ENCODE results near the gene ATP6V1F. TPM values are rescaled to one million over a fixed set of nuclear protein-coding genes. Genes with fewer than 3 reads are reported as not detected.

ATP6V1F gene
- total and polyA plus RNA-seq, 2 donors (not counting 1 experiment from before 2014, with no cell fraction given): 124 to 167 TPM

DNA sequence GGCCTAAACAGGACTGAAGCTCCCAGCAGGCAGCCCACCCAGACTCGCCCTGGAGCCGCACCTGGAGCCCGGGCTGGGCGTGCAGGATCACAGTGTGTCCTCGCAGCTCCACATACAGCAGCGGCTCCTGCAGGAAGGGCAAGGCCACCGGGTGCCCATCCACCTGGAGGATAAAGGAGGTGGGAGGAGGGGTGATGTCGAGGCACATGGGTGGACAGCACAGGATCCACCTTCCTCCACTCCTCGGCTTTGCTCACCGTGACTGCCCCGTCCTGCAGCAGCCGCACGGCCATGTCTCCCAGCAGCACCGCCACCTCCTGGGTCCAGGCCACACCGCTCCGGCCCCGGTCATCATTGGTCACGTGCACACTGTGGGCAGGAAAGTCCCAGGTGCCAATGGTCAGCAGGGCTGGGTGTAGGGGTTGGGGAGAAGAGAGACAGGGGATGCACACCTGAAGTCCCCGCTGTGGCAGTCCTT lies 16.8 kb downstream of the ATP6V1F start:
- H3K27me3 ChIP-seq (ENCODE audit: control insufficient read depth, insufficient read depth, low read length): no peaks in the 10 kb centered on the region

DNA sequence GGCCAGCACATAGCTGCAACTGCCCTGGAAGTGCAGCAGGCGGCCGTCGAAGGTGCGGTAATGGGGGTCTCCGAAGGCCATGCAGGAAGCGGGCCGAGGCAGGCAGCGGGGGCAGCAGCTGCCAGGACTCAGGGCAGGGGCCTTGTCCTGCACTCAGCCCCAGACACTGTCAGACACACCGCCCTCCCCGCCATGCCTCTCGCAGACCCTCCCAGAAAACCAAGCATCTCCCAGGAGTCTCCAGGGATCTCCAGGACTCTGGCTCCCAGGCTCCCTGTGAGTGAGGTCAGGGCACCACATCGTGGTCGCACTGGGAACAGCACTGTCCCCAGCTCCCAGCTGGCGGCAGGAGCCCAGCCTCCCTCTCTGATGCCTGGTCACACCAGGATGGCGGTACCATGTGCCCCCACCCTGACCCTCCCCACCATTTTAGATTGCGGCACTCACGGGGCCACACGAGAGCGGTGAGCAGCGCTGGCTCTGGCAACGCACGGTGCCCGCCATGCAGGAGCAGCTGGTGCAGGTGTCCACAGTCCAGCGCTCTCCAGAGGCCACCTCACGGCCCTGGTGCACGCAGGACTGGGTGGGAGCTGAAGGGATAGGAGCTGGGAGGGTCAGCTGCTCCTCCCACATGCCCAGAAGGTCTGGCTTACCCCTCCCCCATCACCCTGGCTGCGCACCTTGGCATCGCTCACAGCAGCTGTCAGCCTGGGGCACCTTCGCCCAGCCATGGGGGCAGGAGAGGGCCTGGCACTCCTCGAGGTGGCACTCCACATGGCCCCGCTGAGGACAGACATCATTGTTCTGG lies 17.5 kb downstream of the ATP6V1F start:
- no peak overlapping the region for H3K4me2 ChIP-seq (ENCODE audit: extremely low read depth, insufficient read depth, low read length)
- H4K20me1 ChIP-seq (ENCODE audit: control insufficient read depth, extremely low read depth, insufficient read depth, low read length): no peaks in the 10 kb centered on the region
- no peaks in the 10 kb centered on the region for H3K79me2 ChIP-seq (ENCODE audit: control insufficient read depth, insufficient read depth, low read length)
- no peak overlapping the region for H3K9ac ChIP-seq (ENCODE audit: insufficient read depth, low read length)
- H3K27ac ChIP-seq (ENCODE audit: insufficient read depth, low read length): no peak overlapping the region
- no peak overlapping the region for H2AFZ ChIP-seq (ENCODE audit: low read length)
- no peaks in the 10 kb centered on the region for H3K27me3 ChIP-seq (ENCODE audit: control insufficient read depth, insufficient read depth, low read length)
- H3K4me3 ChIP-seq (replicated peaks in 1 of 4; ENCODE audit: control extremely low read depth in 1 of 4, insufficient read depth in 1 of 4, low read depth in 3 of 4, low read length in 4 of 4): no peak overlapping the region
- no peaks in the 10 kb centered on the region for H3K9me3 ChIP-seq (ENCODE audit: control insufficient read depth, insufficient read depth, low read depth, low read length)
- peak; percentile 48 to 52 for DNase-seq (ENCODE audit: low read depth in 2 of 2)
- no peaks in the 10 kb centered on the region for H3K4me1 ChIP-seq (ENCODE audit: control insufficient read depth, extremely low read depth, insufficient read depth, low read length)
- no peak for TF ChIP-seq EZH2 (IDR thresholded peaks at IDR 0.05; ENCODE audit: low read length, missing control alignments)
- TF ChIP-seq, protein P1, sequence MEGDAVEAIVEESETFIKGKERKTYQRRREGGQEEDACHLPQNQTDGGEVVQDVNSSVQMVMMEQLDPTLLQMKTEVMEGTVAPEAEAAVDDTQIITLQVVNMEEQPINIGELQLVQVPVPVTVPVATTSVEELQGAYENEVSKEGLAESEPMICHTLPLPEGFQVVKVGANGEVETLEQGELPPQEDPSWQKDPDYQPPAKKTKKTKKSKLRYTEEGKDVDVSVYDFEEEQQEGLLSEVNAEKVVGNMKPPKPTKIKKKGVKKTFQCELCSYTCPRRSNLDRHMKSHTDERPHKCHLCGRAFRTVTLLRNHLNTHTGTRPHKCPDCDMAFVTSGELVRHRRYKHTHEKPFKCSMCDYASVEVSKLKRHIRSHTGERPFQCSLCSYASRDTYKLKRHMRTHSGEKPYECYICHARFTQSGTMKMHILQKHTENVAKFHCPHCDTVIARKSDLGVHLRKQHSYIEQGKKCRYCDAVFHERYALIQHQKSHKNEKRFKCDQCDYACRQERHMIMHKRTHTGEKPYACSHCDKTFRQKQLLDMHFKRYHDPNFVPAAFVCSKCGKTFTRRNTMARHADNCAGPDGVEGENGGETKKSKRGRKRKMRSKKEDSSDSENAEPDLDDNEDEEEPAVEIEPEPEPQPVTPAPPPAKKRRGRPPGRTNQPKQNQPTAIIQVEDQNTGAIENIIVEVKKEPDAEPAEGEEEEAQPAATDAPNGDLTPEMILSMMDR (conservative IDR thresholded peaks at IDR 0.05 in 1 of 2, IDR thresholded peaks at IDR 0.05 in 1 of 2; ENCODE audit: low read depth in 1 of 2, low read length in 2 of 2): peak; percentile 70 to 73
- no peaks in the 10 kb centered on the region for H3K36me3 ChIP-seq (ENCODE audit: control insufficient read depth, insufficient read depth, low read length)

More for the DNA sequence above, 16.8 kb downstream of the ATP6V1F start:
- H2AFZ ChIP-seq (ENCODE audit: low read length): no peak overlapping the region
- no peak overlapping the region for H3K9ac ChIP-seq (ENCODE audit: insufficient read depth, low read length)
- H3K36me3 ChIP-seq (ENCODE audit: control insufficient read depth, insufficient read depth, low read length): no peaks in the 10 kb centered on the region
- TF ChIP-seq EZH2 (IDR thresholded peaks at IDR 0.05; ENCODE audit: low read length, missing control alignments): no peak
- TF ChIP-seq, protein P1 (conservative IDR thresholded peaks at IDR 0.05 in 1 of 2, IDR thresholded peaks at IDR 0.05 in 1 of 2; ENCODE audit: low read depth in 1 of 2, low read length in 2 of 2): no peak
- H3K4me3 ChIP-seq (replicated peaks in 1 of 4; ENCODE audit: control extremely low read depth in 1 of 4, insufficient read depth in 1 of 4, low read depth in 3 of 4, low read length in 4 of 4): no peak overlapping the region
- H3K4me2 ChIP-seq (ENCODE audit: extremely low read depth, insufficient read depth, low read length): no peak overlapping the region
- no peaks in the 10 kb centered on the region for H3K4me1 ChIP-seq (ENCODE audit: control insufficient read depth, extremely low read depth, insufficient read depth, low read length)
- no peak for DNase-seq (ENCODE audit: low read depth in 2 of 2)
- no peak overlapping the region for H3K27ac ChIP-seq (ENCODE audit: insufficient read depth, low read length)
- no peaks in the 10 kb centered on the region for H3K79me2 ChIP-seq (ENCODE audit: control insufficient read depth, insufficient read depth, low read length)
- no peaks in the 10 kb centered on the region for H3K9me3 ChIP-seq (ENCODE audit: control insufficient read depth, insufficient read depth, low read depth, low read length)
- no peaks in the 10 kb centered on the region for H4K20me1 ChIP-seq (ENCODE audit: control insufficient read depth, extremely low read depth, insufficient read depth, low read length)

DNA sequence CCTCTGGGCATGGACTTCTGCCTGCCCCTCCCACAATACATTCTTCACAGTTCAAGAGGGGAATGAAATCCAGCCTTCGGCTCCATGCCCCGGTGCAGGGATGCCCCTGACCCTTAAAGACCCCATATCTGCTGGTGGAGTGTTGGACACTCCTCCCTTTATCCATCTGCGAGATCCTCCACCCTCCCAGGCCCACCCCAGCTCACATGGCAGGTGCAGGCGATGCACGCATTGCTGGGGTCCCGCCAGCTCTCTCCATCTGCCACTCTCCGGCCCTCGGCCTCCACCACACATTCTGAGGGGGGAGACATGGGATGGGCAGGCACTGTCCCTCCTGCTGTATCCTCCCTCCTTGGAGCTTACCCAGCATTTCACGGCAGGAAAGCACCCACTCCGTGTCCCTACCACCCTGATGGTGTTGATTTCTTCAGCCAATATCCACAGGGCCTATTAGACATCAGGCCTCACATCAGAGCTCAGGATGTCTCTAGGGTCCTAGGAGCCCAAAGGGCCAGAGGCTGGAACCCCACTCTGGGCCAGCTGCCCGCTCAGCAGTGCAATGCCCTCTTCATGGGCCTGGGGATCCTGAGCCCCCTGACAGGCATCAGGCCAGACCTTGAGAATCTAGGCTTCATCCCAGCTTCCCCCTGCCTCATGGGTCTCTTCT lies 18.3 kb downstream of the ATP6V1F start:
- H2AFZ ChIP-seq (ENCODE audit: low read length): no peak overlapping the region
- H3K27me3 ChIP-seq (ENCODE audit: control insufficient read depth, insufficient read depth, low read length): no peaks in the 10 kb centered on the region
- TF ChIP-seq EZH2 (IDR thresholded peaks at IDR 0.05; ENCODE audit: low read length, missing control alignments): no peak
- TF ChIP-seq, protein P1 (conservative IDR thresholded peaks at IDR 0.05 in 1 of 2, IDR thresholded peaks at IDR 0.05 in 1 of 2; ENCODE audit: low read depth in 1 of 2, low read length in 2 of 2): no peak
- H3K4me2 ChIP-seq (ENCODE audit: extremely low read depth, insufficient read depth, low read length): no peak overlapping the region
- H3K27ac ChIP-seq (ENCODE audit: insufficient read depth, low read length): no peak overlapping the region
- H3K4me3 ChIP-seq (replicated peaks in 1 of 4; ENCODE audit: control extremely low read depth in 1 of 4, insufficient read depth in 1 of 4, low read depth in 3 of 4, low read length in 4 of 4): no peak overlapping the region
- H3K36me3 ChIP-seq (ENCODE audit: control insufficient read depth, insufficient read depth, low read length): no peaks in the 10 kb centered on the region
- no peaks in the 10 kb centered on the region for H3K9me3 ChIP-seq (ENCODE audit: control insufficient read depth, insufficient read depth, low read depth, low read length)
- no peak for DNase-seq (ENCODE audit: low read depth in 2 of 2)
- no peaks in the 10 kb centered on the region for H3K79me2 ChIP-seq (ENCODE audit: control insufficient read depth, insufficient read depth, low read length)
- no peak overlapping the region for H3K9ac ChIP-seq (ENCODE audit: insufficient read depth, low read length)
- H3K4me1 ChIP-seq (ENCODE audit: control insufficient read depth, extremely low read depth, insufficient read depth, low read length): no peaks in the 10 kb centered on the region
- no peaks in the 10 kb centered on the region for H4K20me1 ChIP-seq (ENCODE audit: control insufficient read depth, extremely low read depth, insufficient read depth, low read length)
